GM23338 (cell line): ENCODE data around the gene GAB2.

Experiments used
- CREB1 ChIP-seq: fragments of 250-450 bp; sonication (Bioruptor Pico); IDR thresholded peaks from 2 replicates; pipeline ENCODE4 v1.5.0; 2020; ENCODE audit warnings: low read depth, mild to moderate bottlenecking, moderate library complexity
- CTCF ChIP-seq, 2 experiments: fragments of 200-600 bp in 1 of 2; sonication (generic) in 1 of 2; conservative IDR thresholded peaks; 2 replicates each; pipeline versions ENCODE4 v1.5.1 to v1.6.1; 2016 to 2017; ENCODE audit warnings: antibody characterized with exemption in 2 of 2, low read depth in 2 of 2, mild to moderate bottlenecking in 2 of 2, moderate library complexity in 1 of 2
- EZH2 ChIP-seq: fragments of 200-600 bp; sonication (generic); IDR thresholded peaks from one replicate; pipeline ENCODE4 v1.8.0; 2017; ENCODE audit warnings: antibody characterized with exemption, mild to moderate bottlenecking, low read depth; ENCODE audit not compliant: unreplicated experiment

- TF ChIP-seq CTCF (conservative IDR thresholded peaks at IDR 0.05; ENCODE audit: low read depth in 2 of 2) (no peak), CREB1 (no peak), EZH2 (no peak)
Measured at GRCh38 chr11:78418584-78419211, 1.1 kb upstream of the GAB2 start.
